ENCODE data around the gene SAFB. TPM values are rescaled to one million over a fixed set of nuclear protein-coding genes. Genes with fewer than 3 reads are reported as not detected.

Gene SAFB
- total RNA-seq, 2 experiments from 2014 or later, result 68.9 to 177 TPM

- ChIA-PET POLR2A (no interaction called here), CTCF (ENCODE audit: unreplicated experiment) (no interaction called here)
- no TSS peak for BruUV-seq (replicated peaks)
- Histone ChIP-seq H3K9me2 (ENCODE audit: insufficient read depth, low read length) (no peaks in the 10 kb centered on the region), H3K4me3 (ENCODE audit: low read depth, low read length, poor library complexity, severe bottlenecking) (no peak overlapping the region), H2AFZ (ENCODE audit: low read length) (no peak overlapping the region), H3K27ac (ENCODE audit: low read depth, low read length, poor library complexity, severe bottlenecking) (no peak overlapping the region), H3K4me2 (ENCODE audit: low read length) (no peak overlapping the region), H4K20me1 (ENCODE audit: insufficient read depth, low read length) (0 out of 2 replicates have a peak, but pooled peaks cover 6% of the 10 kb centered on the region), H3K9me3 (ENCODE audit: low read length) (no peaks in the 10 kb centered on the region), H3K4me1 (ENCODE audit: insufficient read depth, low read length, poor library complexity, severe bottlenecking) (peaks cover 13% of the 10 kb centered on the region), H3K36me3 (ENCODE audit: insufficient read depth, low read length) (peaks cover 98% of the 10 kb centered on the region), H3K79me2 (ENCODE audit: insufficient read depth, low read depth, low read length) (peaks cover 36% of the 10 kb centered on the region)
- TF ChIP-seq EZH2phosphoT487 (IDR thresholded peaks at IDR 0.05; ENCODE audit: borderline replicate concordance, low read depth, low read length) (no peak), CTCF (conservative IDR thresholded peaks at IDR 0.05; ENCODE audit: low read length) (no peak)
- no peak for DNase-seq (ENCODE audit: low spot score)
- intact Hi-C loops (cut with micrococcal nuclease; ENCODE audit: unreplicated experiment), result no loop called here
These were observed 72.2 kb downstream of the SAFB start for GRCh38 chr19:5694956-5695648.

GRCh38 chr19:5695649-5696195 lies 72.8 kb downstream of the SAFB start:
- TF ChIP-seq EZH2phosphoT487 (IDR thresholded peaks at IDR 0.05; ENCODE audit: borderline replicate concordance, low read depth, low read length) (no peak), CTCF (conservative IDR thresholded peaks at IDR 0.05; ENCODE audit: low read length) (0 out of 2 replicates have a peak, but pooled peaks have one; percentile 20)
- H3K27ac ChIP-seq (ENCODE audit: low read depth, low read length, poor library complexity, severe bottlenecking), result no peak overlapping the region
- H3K4me3 ChIP-seq (ENCODE audit: low read depth, low read length, poor library complexity, severe bottlenecking), result no peak overlapping the region
- no peak for DNase-seq (ENCODE audit: low spot score)
- no peak overlapping the region for H2AFZ ChIP-seq (ENCODE audit: low read length)
- BruUV-seq (replicated peaks), result no TSS peak
- no peaks in the 10 kb centered on the region for H3K9me2 ChIP-seq (ENCODE audit: insufficient read depth, low read length)
- 0 out of 2 replicates have a peak, but pooled peaks cover 4% of the 10 kb centered on the region for H4K20me1 ChIP-seq (ENCODE audit: insufficient read depth, low read length)
- H3K4me1 ChIP-seq (ENCODE audit: insufficient read depth, low read length, poor library complexity, severe bottlenecking), result peaks cover 13% of the 10 kb centered on the region
- H3K4me2 ChIP-seq (ENCODE audit: low read length), result no peak overlapping the region
- CTCF ChIA-PET (ENCODE audit: unreplicated experiment), result no interaction called here
- H3K79me2 ChIP-seq (ENCODE audit: insufficient read depth, low read depth, low read length), result peaks cover 30% of the 10 kb centered on the region
- no peaks in the 10 kb centered on the region for H3K9me3 ChIP-seq (ENCODE audit: low read length)
- intact Hi-C loops (cut with micrococcal nuclease; ENCODE audit: unreplicated experiment), result no loop called here
- POLR2A ChIA-PET, result no interaction called here
- H3K36me3 ChIP-seq (ENCODE audit: insufficient read depth, low read length), result peaks cover 98% of the 10 kb centered on the region

All from OCI-LY7 (cell line).